Measurements from ENCODE around the gene GCSAML.

GCSAML gene

GRCh38 chr1:247578946-247579460 is 30.1 kb downstream of the GCSAML start:
- ChIA-PET CTCF (no interaction called here), POLR2A (ENCODE audit: low non-redundant PET) (no interaction called here)
- H3K27ac ChIP-seq = no peak overlapping the region
- no peak for TF ChIP-seq CTCF (conservative IDR thresholded peaks at IDR 0.05; ENCODE audit: low read depth)
- DNase-seq (ENCODE audit: low spot score) = no peak

DNA sequence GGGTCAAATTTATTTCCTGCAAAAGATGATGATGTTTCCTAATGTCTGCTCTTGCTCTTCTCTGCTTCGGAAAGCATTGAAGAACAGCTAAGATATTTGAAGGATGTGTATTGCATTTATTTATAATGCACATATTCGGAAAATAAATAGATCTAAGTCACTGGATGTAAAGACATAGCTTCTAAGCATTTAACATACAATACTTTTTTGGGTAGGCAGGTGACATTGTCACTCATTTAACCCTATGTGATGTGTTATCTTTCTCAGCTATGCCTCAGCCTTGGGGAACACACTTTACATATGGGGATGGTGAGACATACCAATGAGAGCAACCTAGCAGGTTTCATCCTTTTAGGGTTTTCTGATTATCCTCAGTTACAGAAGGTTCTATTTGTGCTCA is 39.1 kb downstream of the GCSAML start, which contains the start of gene OR2G2:
OR2G2 (plus strand) TSS at position 301 of the 400 bp plus-strand sequence; CDS start at position 301, 0 bp downstream.
- POLR2A ChIA-PET (ENCODE audit: low non-redundant PET) = interaction anchor here (0.6 kb wide), 1 partner anchor 19 kb away, joined by 13 read pairs; no protein-coding TSS in a partner anchor
- no peak for DNase-seq (ENCODE audit: low spot score)
- TF ChIP-seq CTCF (conservative IDR thresholded peaks at IDR 0.05; ENCODE audit: low read depth) = no peak
- H3K27ac ChIP-seq = no peak within 1 kb of the TSS
- CTCF ChIA-PET = interaction anchor here (0.6 kb wide), 1 partner anchor 138 kb away, joined by 4 read pairs; no protein-coding TSS in a partner anchor

DNA sequence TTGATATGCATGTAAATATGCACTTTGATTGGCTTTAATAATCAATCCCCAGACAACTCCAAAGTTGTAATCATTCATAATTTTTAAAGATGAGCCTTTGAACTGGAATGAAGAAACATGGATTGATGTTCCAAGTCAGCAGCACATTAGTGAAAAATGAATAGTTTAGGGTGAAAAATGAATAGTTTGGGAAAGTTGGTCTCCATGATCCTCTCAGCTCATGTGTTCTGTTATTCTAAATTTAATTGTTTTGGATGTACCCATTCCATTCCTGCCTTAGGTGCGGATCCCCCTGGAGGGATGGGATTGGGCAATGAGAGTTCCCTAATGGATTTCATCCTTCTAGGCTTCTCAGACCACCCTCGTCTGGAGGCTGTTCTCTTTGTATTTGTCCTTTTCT is 56.4 kb downstream of the GCSAML start, which contains the start of gene OR2G3:
OR2G3 (plus strand) TSS at position 301 of the 400 bp plus-strand sequence; CDS start at position 301, 0 bp downstream.
- DNase-seq (ENCODE audit: low spot score) = no peak
- TF ChIP-seq CTCF (conservative IDR thresholded peaks at IDR 0.05; ENCODE audit: low read depth) = no peak
- ChIA-PET POLR2A (ENCODE audit: low non-redundant PET) (no interaction called here), CTCF (no interaction called here)
- no peak within 1 kb of the TSS for H3K27ac ChIP-seq

DNA sequence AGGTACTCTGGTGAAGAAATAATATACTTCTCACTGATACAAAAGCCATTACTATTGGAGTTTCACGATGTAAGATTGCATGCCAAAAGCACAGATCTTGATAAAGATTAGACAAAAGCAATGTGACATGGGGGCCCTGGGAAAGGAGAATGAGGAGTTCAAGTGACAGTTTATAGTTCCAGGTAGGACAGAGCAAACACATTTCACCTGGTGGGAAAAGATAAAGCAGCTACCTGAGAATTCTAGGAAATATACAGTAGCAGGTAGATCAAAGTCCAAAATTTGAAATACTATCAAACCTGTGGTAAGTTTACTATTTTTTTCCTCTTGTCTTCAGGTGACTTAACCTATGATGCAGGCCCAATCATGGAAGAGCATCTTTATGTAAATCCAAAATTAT is 64.5 kb downstream of the GCSAML start:
- TF ChIP-seq CTCF (conservative IDR thresholded peaks at IDR 0.05; ENCODE audit: low read depth) = no peak
- POLR2A ChIA-PET (ENCODE audit: low non-redundant PET) = no interaction called here
- no peak for DNase-seq (ENCODE audit: low spot score)
- CTCF ChIA-PET = no interaction called here
- H3K27ac ChIP-seq = no peak overlapping the region

GRCh38 chr1:247614625-247615024 is 65.7 kb downstream of the GCSAML start:
- H3K27ac ChIP-seq = no peak overlapping the region
- ChIA-PET POLR2A (ENCODE audit: low non-redundant PET) (no interaction called here), CTCF (no interaction called here)
- no peak for TF ChIP-seq CTCF (conservative IDR thresholded peaks at IDR 0.05; ENCODE audit: low read depth)
- DNase-seq (ENCODE audit: low spot score) = no peak

Data from RWPE1 (cell line).